RWPE1 (cell line): ENCODE results near the gene CDC42.
"Not testable (repeated sequence)": the region's sequence is repeated elsewhere in the genome, so short reads cannot be mapped to it uniquely, and the experiment has no call there.

Source experiments
- CTCF ChIA-PET: fragments of 350-600 bp; sonication (Branson Sonifier 250); formaldehyde crosslinking; extraction: SDS; loops from one replicate; lab custom pipeline; 2021; lab: Yijun Ruan, JAX
- POLR2A ChIA-PET: fragments of 400-600 bp; formaldehyde crosslinking; extraction: SDS; loops from one replicate; lab custom pipeline; 2020; ENCODE audit warnings: antibody characterized with exemption; ENCODE audit not compliant: low non-redundant PET; lab: Yijun Ruan, JAX
- DNase-seq: peaks from one replicate; pipeline ENCODE4 v3.0.0; 2012; ENCODE audit warnings: low spot score
- H3K27ac ChIP-seq: fragments of 450-650 bp; 2 replicates; pipeline ENCODE4 v1.5.1; 2017
- TF ChIP-seq, protein P1 (sequence below): fragments of 450-650 bp; conservative IDR thresholded peaks from 2 replicates; pipeline ENCODE4 v1.5.1; 2017; ENCODE audit warnings: low read depth, mild to moderate bottlenecking

Gene CDC42

DNA sequence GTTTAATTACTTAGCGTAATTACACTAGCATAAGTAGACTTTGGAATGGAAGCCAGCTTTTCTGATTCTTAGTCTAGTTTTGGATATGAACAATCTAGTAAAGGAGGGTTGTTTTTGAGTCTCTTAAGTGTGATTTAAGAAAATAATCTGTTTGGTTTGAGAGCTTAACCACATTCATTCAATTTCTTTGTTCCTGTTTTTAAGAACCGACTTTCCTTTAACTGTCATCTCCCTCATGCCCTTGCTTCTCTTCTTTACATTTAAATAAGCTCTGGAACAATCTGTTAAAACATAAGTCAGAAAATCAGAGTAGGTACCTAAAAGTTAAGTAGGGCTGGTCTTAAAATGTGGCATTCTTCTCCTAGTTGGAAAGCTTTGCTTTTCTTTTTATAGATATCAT is 27.7 kb downstream of the CDC42 start:
- CTCF ChIA-PET, result interaction anchor here (0.6 kb wide), 1 partner anchor 170 kb away, joined by 4 read pairs; no protein-coding TSS in a partner anchor
- no peak overlapping the region for H3K27ac ChIP-seq
- DNase-seq, result no peak
- POLR2A ChIA-PET, result no interaction called here
- TF ChIP-seq, protein P1, sequence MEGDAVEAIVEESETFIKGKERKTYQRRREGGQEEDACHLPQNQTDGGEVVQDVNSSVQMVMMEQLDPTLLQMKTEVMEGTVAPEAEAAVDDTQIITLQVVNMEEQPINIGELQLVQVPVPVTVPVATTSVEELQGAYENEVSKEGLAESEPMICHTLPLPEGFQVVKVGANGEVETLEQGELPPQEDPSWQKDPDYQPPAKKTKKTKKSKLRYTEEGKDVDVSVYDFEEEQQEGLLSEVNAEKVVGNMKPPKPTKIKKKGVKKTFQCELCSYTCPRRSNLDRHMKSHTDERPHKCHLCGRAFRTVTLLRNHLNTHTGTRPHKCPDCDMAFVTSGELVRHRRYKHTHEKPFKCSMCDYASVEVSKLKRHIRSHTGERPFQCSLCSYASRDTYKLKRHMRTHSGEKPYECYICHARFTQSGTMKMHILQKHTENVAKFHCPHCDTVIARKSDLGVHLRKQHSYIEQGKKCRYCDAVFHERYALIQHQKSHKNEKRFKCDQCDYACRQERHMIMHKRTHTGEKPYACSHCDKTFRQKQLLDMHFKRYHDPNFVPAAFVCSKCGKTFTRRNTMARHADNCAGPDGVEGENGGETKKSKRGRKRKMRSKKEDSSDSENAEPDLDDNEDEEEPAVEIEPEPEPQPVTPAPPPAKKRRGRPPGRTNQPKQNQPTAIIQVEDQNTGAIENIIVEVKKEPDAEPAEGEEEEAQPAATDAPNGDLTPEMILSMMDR, result no peak

DNA sequence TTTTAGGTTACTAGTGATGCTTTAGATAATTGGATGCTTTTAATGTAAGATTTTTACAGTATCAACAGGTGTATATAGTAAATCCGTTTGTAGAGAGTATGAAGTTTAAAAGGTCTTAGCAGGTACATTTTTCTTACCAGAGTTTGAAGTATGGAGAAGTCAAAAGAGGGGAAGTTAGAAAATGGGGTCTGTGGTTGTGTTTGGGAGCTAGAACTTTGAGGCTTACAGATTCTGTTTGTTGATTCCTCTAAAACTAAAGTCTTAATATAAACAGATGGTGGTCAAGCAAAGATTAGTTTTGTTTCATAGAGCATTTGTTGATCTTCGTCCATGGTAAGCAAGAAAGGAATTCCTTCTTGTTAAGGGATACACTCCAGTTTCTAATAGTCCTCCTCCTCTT is 35.8 kb downstream of the CDC42 start:
- POLR2A ChIA-PET, result no interaction called here
- TF ChIP-seq, protein P1, result no peak
- CTCF ChIA-PET, result no interaction called here
- DNase-seq, result no peak
- H3K27ac ChIP-seq, result no peak overlapping the region

DNA sequence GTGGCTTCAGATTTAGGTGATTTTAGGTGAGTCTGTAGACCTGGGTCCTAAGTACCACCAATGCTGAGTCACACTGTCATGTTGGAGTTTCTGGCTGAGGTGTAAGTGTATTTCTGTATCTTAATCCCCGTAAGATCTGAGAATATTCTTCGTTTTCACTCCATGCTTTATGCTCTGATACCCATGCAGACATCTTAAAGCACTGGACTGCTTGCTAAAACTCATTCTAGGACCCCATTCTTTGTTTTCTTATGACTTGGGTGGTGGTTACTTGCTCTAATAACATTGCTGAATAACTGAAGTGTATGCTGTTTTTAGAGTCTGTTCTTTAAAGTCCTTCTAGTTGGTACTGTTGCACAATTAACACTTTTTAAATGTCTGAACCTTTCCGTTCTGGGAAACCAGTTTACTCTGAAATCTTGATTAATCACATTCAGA is 36.6 kb downstream of the CDC42 start:
- H3K27ac ChIP-seq, result no peak overlapping the region
- DNase-seq, result no peak
- TF ChIP-seq, protein P1, result no peak
- CTCF ChIA-PET, result interaction anchor here (0.6 kb wide), 1 partner anchor 23 kb away, joined by 4 read pairs; no protein-coding TSS in a partner anchor
- POLR2A ChIA-PET, result no interaction called here

DNA sequence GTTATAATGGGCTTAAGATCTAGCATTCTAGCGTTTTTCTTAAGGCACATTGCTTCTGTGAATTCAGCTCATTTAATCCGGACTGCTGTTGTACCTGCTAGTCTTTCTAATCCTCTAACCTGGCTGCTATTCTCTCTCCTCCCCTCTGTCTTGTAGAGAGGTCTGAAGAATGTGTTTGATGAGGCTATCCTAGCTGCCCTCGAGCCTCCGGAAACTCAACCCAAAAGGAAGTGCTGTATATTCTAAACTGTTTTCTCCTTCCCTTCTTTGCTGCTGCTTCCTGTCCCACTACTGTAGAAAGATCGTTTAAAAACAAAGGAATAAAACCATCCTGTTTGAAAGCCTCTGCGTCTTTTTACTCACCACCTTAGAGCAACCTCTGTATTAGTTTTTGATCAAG is 37.3 kb downstream of the CDC42 start:
- ChIA-PET CTCF (interaction anchor here (0.6 kb wide), 1 partner anchor 23 kb away, joined by 4 read pairs; no protein-coding TSS in a partner anchor), POLR2A (no interaction called here)
- TF ChIP-seq, protein P1, result no peak
- no peak for DNase-seq
- no peak overlapping the region for H3K27ac ChIP-seq

DNA sequence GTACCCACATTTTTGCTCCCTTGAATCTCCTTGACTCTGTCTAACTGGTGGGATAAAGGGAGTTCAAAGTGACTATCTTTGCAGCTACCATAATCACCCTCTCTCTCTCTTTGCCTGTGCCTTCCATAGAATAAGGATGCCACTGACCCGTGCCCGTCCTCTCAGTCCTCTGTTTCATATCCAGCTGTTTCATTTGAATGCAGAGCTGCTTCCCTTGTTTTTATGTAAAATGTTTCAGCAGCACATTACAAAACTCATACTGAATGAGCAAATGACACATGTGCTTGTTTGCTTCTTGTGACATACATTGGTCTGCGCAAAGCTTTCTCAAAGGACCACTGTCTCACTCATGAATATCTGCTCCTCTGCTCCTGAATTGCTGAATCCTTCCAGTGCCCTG is 38.4 kb downstream of the CDC42 start:
- POLR2A ChIA-PET, result no interaction called here
- TF ChIP-seq, protein P1, result no peak
- no peak overlapping the region for H3K27ac ChIP-seq
- DNase-seq, result no peak
- CTCF ChIA-PET, result no interaction called here

DNA sequence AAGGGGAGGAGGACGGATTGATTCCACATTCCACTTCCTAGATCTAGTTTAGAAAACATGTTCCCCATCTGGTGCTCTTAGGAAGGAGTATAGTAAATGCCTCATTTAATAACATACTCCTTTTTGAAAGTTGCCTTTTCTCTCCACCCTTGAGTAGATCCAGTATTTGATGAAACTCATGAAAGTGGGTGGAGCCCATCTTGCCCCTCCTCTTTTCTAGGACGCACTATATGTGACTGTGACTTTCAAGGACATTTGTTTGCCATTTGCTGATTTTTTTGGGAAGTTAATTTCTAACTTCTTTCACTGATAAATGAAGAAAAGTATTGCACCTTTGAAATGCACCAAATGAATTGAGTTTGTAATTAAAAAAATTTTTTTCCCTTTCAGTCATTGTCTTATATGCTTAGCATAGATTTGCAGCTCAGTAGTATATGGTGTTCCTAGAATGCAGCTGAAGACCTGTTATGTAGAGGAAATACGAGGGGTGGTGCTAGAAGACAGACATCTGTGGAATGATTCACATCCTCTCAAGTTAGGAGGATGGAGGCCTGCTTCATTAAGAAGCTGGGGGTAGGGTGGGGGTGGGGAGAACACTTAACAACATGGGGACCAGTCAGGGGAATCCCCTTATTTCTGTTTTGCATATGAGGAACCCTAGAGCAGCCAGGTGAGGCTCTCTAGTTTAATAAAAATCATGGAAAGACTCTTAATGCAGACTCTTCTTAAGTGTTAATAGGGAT is 39.7 kb downstream of the CDC42 start:
- H3K27ac ChIP-seq, POLR2A ChIA-PET: not testable (repeated sequence)
- CTCF ChIA-PET, result interaction anchor here (1.0 kb wide), 1 partner anchor 11 kb away, joined by 6 read pairs; no protein-coding TSS in a partner anchor
- peak; percentile 17 for DNase-seq

DNA sequence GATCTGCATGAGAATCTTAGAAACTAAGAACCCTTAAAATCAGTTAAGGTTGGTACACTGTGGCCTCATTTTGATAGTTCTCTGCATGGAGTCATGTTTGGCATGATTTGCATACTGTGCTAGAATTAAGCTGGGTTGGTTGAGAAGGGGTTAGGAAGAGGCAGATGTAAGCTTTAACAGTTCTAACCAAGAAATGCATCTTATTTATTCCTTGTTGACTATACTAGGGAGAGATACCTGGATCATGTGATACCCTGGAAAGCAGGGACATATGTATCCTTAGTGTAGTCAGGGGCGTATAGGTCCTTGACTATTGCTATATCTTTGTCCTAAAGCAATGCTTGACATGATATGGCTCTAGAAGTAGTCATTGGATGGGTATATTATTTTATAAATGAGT is 41.0 kb downstream of the CDC42 start:
- CTCF ChIA-PET, result no interaction called here
- POLR2A ChIA-PET, result no interaction called here
- H3K27ac ChIP-seq, result no peak overlapping the region
- TF ChIP-seq, protein P1, result no peak
- no peak for DNase-seq
